ENCODE data around the gene SPANXN4. TPM values are rescaled to one million over a fixed set of nuclear protein-coding genes. Genes with fewer than 3 reads are reported as not detected.

Gene SPANXN4, protein sequence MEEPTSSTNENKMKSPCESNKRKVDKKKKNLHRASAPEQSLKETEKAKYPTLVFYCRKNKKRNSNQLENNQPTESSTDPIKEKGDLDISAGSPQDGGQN
- not detected in 2 replicates for total RNA-seq
- long read RNA-seq = 0 reads

DNA sequence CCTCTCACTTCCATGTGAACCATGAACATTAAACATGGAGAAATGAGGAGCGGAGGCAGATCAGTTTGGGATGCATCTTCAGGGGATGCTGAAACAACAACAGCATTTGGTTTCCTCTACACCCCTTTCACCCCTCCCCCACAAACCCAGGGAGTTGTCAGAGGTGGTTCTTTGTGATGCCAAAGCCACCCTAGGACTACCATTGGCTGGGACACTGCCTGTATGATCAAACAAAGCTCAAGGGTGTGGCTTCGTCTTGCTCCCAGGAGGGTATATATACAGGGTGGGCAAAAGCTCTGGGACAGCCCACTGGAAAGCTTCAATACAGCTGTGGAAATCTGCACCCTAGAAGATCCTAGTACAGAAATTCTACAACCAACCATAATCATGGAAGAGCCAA is at the start of gene SPANXN4:
SPANXN4 (plus strand) TSS at position 301 of the 400 bp plus-strand sequence; CDS start at position 388, 87 bp downstream.
- Mint-ChIP-seq H3K4me1 (ENCODE audit: unreplicated experiment) (no peaks in the 10 kb centered on the region), H3K36me3 (ENCODE audit: unreplicated experiment) (no peaks in the 10 kb centered on the region), H3K4me3 (ENCODE audit: unreplicated experiment) (no peak within 1 kb of the TSS), H3K27ac (ENCODE audit: unreplicated experiment) (no peak within 1 kb of the TSS), H3K27me3 (ENCODE audit: unreplicated experiment) (no peaks in the 10 kb centered on the region), H3K9me3 (ENCODE audit: unreplicated experiment) (peaks cover 22% of the 10 kb centered on the region)
- TF ChIP-seq, protein P1, sequence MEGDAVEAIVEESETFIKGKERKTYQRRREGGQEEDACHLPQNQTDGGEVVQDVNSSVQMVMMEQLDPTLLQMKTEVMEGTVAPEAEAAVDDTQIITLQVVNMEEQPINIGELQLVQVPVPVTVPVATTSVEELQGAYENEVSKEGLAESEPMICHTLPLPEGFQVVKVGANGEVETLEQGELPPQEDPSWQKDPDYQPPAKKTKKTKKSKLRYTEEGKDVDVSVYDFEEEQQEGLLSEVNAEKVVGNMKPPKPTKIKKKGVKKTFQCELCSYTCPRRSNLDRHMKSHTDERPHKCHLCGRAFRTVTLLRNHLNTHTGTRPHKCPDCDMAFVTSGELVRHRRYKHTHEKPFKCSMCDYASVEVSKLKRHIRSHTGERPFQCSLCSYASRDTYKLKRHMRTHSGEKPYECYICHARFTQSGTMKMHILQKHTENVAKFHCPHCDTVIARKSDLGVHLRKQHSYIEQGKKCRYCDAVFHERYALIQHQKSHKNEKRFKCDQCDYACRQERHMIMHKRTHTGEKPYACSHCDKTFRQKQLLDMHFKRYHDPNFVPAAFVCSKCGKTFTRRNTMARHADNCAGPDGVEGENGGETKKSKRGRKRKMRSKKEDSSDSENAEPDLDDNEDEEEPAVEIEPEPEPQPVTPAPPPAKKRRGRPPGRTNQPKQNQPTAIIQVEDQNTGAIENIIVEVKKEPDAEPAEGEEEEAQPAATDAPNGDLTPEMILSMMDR (IDR thresholded peaks at IDR 0.05) = no peak
- no peak for DNase-seq (ENCODE audit: extremely low spot score, unreplicated experiment)

DNA sequence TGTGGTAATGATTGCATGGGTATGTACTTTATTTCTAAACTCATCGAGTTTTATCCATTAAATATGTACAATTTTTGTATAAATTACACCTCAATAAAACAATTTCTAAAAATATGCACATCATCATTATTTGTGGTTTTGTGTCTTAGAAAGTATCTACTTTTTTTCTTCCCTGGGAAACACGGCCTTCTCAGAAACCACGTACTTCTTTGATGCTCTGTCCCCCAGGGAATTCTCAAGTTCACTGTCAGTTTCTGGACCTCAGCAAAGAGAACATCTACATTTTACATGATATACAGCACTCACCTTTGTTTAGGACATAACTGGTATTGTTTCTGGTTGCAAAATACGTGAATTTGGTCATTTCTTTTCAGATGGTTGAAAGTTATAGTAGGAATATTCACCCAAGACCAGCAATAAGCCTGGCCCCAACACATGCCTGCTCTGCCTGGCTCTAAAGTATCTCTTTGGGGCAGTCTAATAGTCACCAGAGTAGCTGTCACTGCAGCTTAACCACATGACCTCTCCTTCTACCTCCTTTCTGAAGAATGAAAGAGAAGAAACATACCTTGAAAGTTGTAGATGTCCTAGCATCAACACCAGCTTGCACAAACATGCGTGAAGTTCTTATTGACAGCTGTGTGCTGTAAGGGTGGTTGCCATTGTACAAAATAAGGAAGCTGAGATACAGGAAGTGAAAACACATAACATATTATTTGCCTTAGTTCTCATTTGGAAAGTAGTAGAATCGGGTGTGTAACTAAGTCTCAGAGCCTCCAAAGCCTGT is 48.4 kb upstream of the SPANXN4 start:
- H3K4me3 Mint-ChIP-seq (ENCODE audit: unreplicated experiment) = no peak overlapping the region
- DNase-seq (ENCODE audit: extremely low spot score, unreplicated experiment) = no peak
- TF ChIP-seq, protein P1 (IDR thresholded peaks at IDR 0.05) = no peak
- H3K27me3 Mint-ChIP-seq (ENCODE audit: unreplicated experiment) = no peaks in the 10 kb centered on the region
- no peaks in the 10 kb centered on the region for H3K36me3 Mint-ChIP-seq (ENCODE audit: unreplicated experiment)
- no peak overlapping the region for H3K27ac Mint-ChIP-seq (ENCODE audit: unreplicated experiment)
- H3K4me1 Mint-ChIP-seq (ENCODE audit: unreplicated experiment) = no peaks in the 10 kb centered on the region
- H3K9me3 Mint-ChIP-seq (ENCODE audit: unreplicated experiment) = peaks cover 64% of the 10 kb centered on the region

DNA sequence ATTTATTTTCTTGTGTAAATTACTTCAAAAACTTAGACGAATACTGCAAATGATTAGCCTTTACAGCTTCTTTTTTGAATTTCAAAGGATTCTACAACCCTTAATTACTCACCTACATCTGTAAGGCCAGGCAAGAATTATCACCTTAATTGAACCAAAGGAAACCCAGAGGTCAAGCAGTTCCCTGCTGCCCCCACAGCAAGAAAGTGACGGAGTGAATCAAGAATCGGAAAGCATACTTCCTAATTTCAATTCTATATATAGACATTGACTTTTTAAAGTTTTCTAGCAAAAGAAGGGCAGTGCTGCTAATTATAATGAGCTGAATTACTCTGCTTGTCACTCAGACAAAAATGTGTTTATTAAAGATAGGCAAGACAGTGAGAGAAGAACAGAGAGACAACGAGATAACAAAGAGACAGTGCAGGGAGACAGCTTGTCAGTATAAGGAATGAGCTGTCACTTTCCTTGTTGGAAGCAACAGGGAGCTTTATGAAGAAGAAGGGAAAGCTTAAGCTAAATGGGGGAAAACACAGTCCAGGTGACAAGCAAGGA is 47.5 kb upstream of the SPANXN4 start:
- TF ChIP-seq, protein P1 (IDR thresholded peaks at IDR 0.05) = no peak
- H3K27ac Mint-ChIP-seq (ENCODE audit: unreplicated experiment) = no peak overlapping the region
- peaks cover 63% of the 10 kb centered on the region for H3K9me3 Mint-ChIP-seq (ENCODE audit: unreplicated experiment)
- H3K4me1 Mint-ChIP-seq (ENCODE audit: unreplicated experiment) = no peaks in the 10 kb centered on the region
- no peaks in the 10 kb centered on the region for H3K36me3 Mint-ChIP-seq (ENCODE audit: unreplicated experiment)
- no peak for DNase-seq (ENCODE audit: extremely low spot score, unreplicated experiment)
- H3K4me3 Mint-ChIP-seq (ENCODE audit: unreplicated experiment) = no peak overlapping the region
- no peaks in the 10 kb centered on the region for H3K27me3 Mint-ChIP-seq (ENCODE audit: unreplicated experiment)

DNA sequence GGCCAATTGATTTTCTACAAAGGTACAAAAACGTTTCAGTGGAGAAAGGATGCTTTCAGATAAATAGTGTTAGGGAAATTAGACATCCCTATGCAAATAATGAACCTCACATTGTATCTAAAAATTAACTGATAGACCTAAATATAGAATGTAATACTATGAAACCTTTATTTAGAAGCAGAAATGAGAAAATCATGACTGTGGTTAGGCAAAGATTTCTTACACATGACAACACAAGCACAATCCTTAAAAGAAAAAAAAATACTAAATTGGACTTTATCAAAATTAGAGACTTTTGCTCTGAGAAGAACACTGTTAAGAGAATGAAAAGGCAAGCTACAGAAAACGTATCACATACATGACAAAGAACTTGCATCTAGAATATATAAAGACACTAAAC is 43.0 kb upstream of the SPANXN4 start:
- H3K4me3 Mint-ChIP-seq (ENCODE audit: unreplicated experiment) = no peak overlapping the region
- no peak overlapping the region for H3K27ac Mint-ChIP-seq (ENCODE audit: unreplicated experiment)
- H3K36me3 Mint-ChIP-seq (ENCODE audit: unreplicated experiment) = no peaks in the 10 kb centered on the region
- TF ChIP-seq, protein P1 (IDR thresholded peaks at IDR 0.05) = no peak
- no peaks in the 10 kb centered on the region for H3K4me1 Mint-ChIP-seq (ENCODE audit: unreplicated experiment)
- peaks cover 69% of the 10 kb centered on the region for H3K9me3 Mint-ChIP-seq (ENCODE audit: unreplicated experiment)
- H3K27me3 Mint-ChIP-seq (ENCODE audit: unreplicated experiment) = no peaks in the 10 kb centered on the region
- no peak for DNase-seq (ENCODE audit: extremely low spot score, unreplicated experiment)

DNA sequence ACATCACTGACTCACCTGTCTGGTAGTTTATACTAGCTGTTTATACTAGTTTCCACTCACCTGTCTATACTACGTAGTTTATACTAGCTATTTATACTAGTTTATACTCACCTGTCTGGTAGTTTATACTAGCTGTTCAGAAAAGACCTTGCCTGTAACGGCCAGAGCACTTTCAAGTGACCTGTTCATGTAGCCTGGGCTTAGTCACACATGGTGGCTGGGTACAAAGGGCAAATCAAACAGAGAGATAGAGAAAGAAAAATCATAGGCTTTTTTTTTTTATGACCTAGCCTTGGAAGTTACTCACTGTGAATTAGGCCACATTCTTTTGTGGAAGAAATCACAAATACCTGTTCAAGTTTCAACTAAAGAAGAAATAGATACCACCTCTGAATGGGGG is 30.7 kb upstream of the SPANXN4 start:
- DNase-seq (ENCODE audit: extremely low spot score, unreplicated experiment) = no peak
- Mint-ChIP-seq H3K9me3 (ENCODE audit: unreplicated experiment) (peaks cover 57% of the 10 kb centered on the region), H3K4me1 (ENCODE audit: unreplicated experiment) (no peaks in the 10 kb centered on the region), H3K4me3 (ENCODE audit: unreplicated experiment) (no peak overlapping the region), H3K27ac (ENCODE audit: unreplicated experiment) (no peak overlapping the region), H3K27me3 (ENCODE audit: unreplicated experiment) (no peaks in the 10 kb centered on the region), H3K36me3 (ENCODE audit: unreplicated experiment) (no peaks in the 10 kb centered on the region)
- TF ChIP-seq, protein P1 (IDR thresholded peaks at IDR 0.05) = no peak

All from osteocyte (in vitro differentiated cells).